Epithelial cell of esophagus (primary cell): ENCODE data around the gene CACNG7.

Experiments used
- DNase-seq: peaks from one replicate; pipeline ENCODE4 v3.0.0; 2010; ENCODE audit warnings: low read depth
- H3K4me3 ChIP-seq: 2 replicates; pipeline ENCODE4 v1.5.1; 2011; ENCODE audit warnings: mild to moderate bottlenecking, low read length, control low read depth
- CTCF ChIP-seq: IDR thresholded peaks from 2 replicates; pipeline ENCODE4 v1.5.1; 2011; ENCODE audit warnings: low read depth, mild to moderate bottlenecking, low read length, control low read depth, inconsistent platforms; ENCODE audit not compliant: insufficient read depth; ENCODE audit errors: missing control alignments

CACNG7 gene

DNA sequence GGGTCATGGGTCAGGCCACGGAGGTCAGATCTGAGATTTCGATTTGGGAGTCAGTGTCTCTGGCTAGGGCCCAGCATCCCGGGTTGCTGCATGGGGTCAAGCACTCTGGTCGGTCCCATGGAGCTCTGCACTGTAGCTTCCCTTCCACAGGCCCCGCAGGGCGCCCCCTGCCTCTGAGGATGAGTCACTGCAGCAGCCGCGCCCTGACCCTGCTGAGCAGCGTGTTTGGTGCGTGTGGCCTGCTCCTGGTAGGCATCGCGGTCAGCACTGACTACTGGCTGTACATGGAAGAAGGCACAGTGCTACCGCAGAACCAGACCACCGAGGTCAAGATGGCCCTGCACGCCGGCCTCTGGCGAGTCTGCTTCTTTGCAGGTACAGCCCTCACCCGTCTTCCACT, 3.6 kb downstream of the CACNG7 start:
- no peak for DNase-seq
- no peak for TF ChIP-seq CTCF
- no peak overlapping the region for H3K4me3 ChIP-seq

- no peak overlapping the region for H3K4me3 ChIP-seq
- DNase-seq, result no peak
- no peak for TF ChIP-seq CTCF
Observed at GRCh38 chr19:53915000-53915399, 5.9 kb downstream of the CACNG7 start.

DNA sequence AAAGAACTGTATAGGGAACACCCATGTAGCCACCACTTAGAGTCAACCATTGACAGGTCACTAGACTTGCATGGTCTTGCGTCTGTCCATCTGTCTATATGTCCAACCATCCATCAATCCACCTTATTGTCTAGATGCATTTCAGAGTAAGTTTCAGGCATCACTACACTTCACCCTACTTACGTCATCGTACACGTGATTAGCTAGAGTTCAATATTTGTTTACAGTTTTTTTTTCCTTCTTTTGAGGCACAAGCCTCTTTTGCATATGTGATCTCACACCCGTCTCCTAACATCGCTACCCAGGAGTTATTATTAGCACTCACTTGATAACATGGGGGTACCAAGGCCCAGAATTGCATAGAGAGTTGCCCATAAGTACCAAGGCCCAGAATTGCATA, 6.9 kb downstream of the CACNG7 start:
- no peak for TF ChIP-seq CTCF
- no peak for DNase-seq
- no peak overlapping the region for H3K4me3 ChIP-seq

- no peak for TF ChIP-seq CTCF
- no peak for DNase-seq
Observed at GRCh38 chr19:53917356-53917755, 8.3 kb downstream of the CACNG7 start.

GRCh38 chr19:53927739-53928138, 18.7 kb downstream of the CACNG7 start:
- peak; percentile 54 for DNase-seq
- H3K4me3 ChIP-seq, result no peak overlapping the region
- TF ChIP-seq CTCF, result no peak

More at GRCh38 chr19:53917356-53917755, 8.3 kb downstream of the CACNG7 start:
- no peak overlapping the region for H3K4me3 ChIP-seq

GRCh38 chr19:53936029-53936428, 27.0 kb downstream of the CACNG7 start:
- no peak for DNase-seq
- no peak overlapping the region for H3K4me3 ChIP-seq
- TF ChIP-seq CTCF, result no peak

DNA sequence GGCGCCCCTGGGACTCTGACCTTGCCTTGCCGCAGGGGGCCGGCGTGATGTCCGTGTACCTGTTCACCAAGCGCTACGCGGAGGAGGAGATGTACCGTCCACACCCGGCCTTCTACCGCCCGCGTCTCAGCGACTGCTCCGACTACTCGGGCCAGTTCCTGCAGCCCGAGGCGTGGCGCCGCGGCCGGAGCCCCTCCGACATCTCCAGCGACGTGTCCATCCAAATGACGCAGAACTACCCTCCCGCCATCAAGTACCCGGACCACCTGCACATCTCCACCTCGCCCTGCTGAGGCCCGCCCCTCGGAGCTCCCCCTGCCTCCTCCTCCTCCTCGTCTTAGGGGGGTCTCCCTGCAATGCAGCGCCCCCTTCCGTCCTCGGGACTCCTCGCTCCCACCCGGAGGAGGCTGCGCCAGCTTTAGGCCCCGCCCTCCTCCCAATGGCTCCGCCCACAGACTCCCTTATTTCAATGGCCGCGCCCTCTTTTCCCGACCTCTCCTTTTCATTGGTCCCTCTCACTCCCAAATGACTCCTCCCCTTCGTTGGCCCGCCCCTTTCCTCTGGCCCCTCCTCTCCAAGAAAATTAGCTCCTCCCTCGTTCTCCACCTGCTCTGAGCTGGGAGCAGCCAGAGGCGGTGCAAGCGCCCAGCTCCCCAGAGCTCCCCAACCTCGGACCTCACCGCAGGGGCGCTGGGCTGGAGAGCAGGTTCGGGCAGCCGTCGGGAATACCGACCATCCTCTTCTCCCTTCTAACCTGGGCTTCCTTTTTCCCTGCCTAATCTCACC, 33.1 kb downstream of the CACNG7 start:
- DNase-seq, result no peak
- TF ChIP-seq CTCF, result no peak
- no peak overlapping the region for H3K4me3 ChIP-seq
